ENCODE measurements around the gene GLT8D2. TPM values are rescaled to one million over a fixed set of nuclear protein-coding genes. Genes with fewer than 3 reads are reported as not detected.

GLT8D2 gene
- polyA plus RNA-seq, 3 donors, result not detected

GRCh38 chr12:104058802-104059201, 8.8 kb upstream of the GLT8D2 start:
- no peak overlapping the region for H3K27ac Mint-ChIP-seq
- peaks cover 10% of the 10 kb centered on the region for H3K4me1 Mint-ChIP-seq
- intact Hi-C loops (cut with micrococcal nuclease), result no loop called here
- H3K27me3 Mint-ChIP-seq (ENCODE audit: low read depth in 3 of 3), result peaks cover 11 to 22% (median 17%) of the 10 kb centered on the region in 3 donors
- Histone ChIP-seq H4K20me1 (ENCODE audit: insufficient read depth, low read length) (no peaks in the 10 kb centered on the region), H3K27ac (ENCODE audit: low read depth in 1 of 2, low read length in 2 of 2) (no peak overlapping the region), H2AFZ (ENCODE audit: insufficient read depth, low read depth, low read length, poor library complexity, severe bottlenecking) (no peak overlapping the region), H3K9ac (ENCODE audit: insufficient read depth, low read length, poor library complexity, severe bottlenecking) (no peak overlapping the region), H3K36me3 (replicated peaks in 1 of 2; ENCODE audit: control insufficient read depth in 1 of 2, insufficient read depth in 2 of 2, low read length in 2 of 2) (no peaks in the 10 kb centered on the region), H3K4me2 (replicated peaks; ENCODE audit: extremely low read depth, low read length, poor library complexity, severe bottlenecking) (no peak overlapping the region), H3K79me2 (ENCODE audit: insufficient read depth, low read length) (no peaks in the 10 kb centered on the region), H3K4me3 (replicated peaks in 1 of 3; ENCODE audit: low read depth in 2 of 3, low read length in 3 of 3) (no peak overlapping the region), H3K4me1 (ENCODE audit: control insufficient read depth in 1 of 2, insufficient read depth in 2 of 2, low read length in 2 of 2) (peaks cover 3 to 5% of the 10 kb centered on the region in 2 donors), H3K27me3 (ENCODE audit: control insufficient read depth in 2 of 2, insufficient read depth in 2 of 2, low read length in 2 of 2) (peaks cover 0 to 8% of the 10 kb centered on the region in 2 donors), H3K9me3 (replicated peaks in 1 of 2; ENCODE audit: control insufficient read depth in 1 of 2, insufficient read depth in 1 of 2, low read length in 2 of 2) (no peaks in the 10 kb centered on the region)
- peaks cover 0 to 3% (median 0%) of the 10 kb centered on the region in 7 donors for H3K9me3 Mint-ChIP-seq
- H3K36me3 Mint-ChIP-seq, result no peaks in the 10 kb centered on the region
- WGBS (ENCODE audit: insufficient coverage), result 83% methylated on average over 2 of the region's 4 CpGs
- peak in 1 of 3 donors; percentile 34 for DNase-seq
- TF ChIP-seq CTCF (IDR thresholded peaks at IDR 0.05), result no peak
- no peak overlapping the region for H3K4me3 Mint-ChIP-seq

GRCh38 chr12:104057771-104058197, 7.8 kb upstream of the GLT8D2 start:
- Histone ChIP-seq H3K79me2 (ENCODE audit: insufficient read depth, low read length) (no peaks in the 10 kb centered on the region), H3K4me1 (ENCODE audit: control insufficient read depth in 1 of 2, insufficient read depth in 2 of 2, low read length in 2 of 2) (no peaks in the 10 kb centered on the region), H3K9ac (ENCODE audit: insufficient read depth, low read length, poor library complexity, severe bottlenecking) (no peak overlapping the region), H3K27me3 (ENCODE audit: control insufficient read depth in 2 of 2, insufficient read depth in 2 of 2, low read length in 2 of 2) (peaks cover 2 to 11% of the 10 kb centered on the region in 2 donors), H2AFZ (ENCODE audit: insufficient read depth, low read depth, low read length, poor library complexity, severe bottlenecking) (peak overlapping the region; percentile 4), H3K27ac (ENCODE audit: low read depth in 1 of 2, low read length in 2 of 2) (no peak overlapping the region), H3K4me2 (replicated peaks; ENCODE audit: extremely low read depth, low read length, poor library complexity, severe bottlenecking) (no peak overlapping the region), H3K9me3 (replicated peaks in 1 of 2; ENCODE audit: control insufficient read depth in 1 of 2, insufficient read depth in 1 of 2, low read length in 2 of 2) (no peaks in the 10 kb centered on the region), H3K36me3 (replicated peaks in 1 of 2; ENCODE audit: control insufficient read depth in 1 of 2, insufficient read depth in 2 of 2, low read length in 2 of 2) (no peaks in the 10 kb centered on the region), H4K20me1 (ENCODE audit: insufficient read depth, low read length) (no peaks in the 10 kb centered on the region), H3K4me3 (replicated peaks in 1 of 3; ENCODE audit: low read depth in 2 of 3, low read length in 3 of 3) (no peak overlapping the region)
- DNase-seq, result no peak
- whole genome bisulfite sequencing (ENCODE audit: insufficient coverage), result no CpG with 5 or more reads among the region's 1 CpG
- Mint-ChIP-seq H3K27ac (no peak overlapping the region), H3K4me1 (peaks cover 5% of the 10 kb centered on the region), H3K4me3 (no peak overlapping the region), H3K27me3 (ENCODE audit: low read depth in 3 of 3) (peaks cover 12 to 24% (median 17%) of the 10 kb centered on the region in 3 donors), H3K9me3 (peaks cover 0 to 3% (median 0%) of the 10 kb centered on the region in 7 donors), H3K36me3 (no peaks in the 10 kb centered on the region)
- intact Hi-C loops (cut with micrococcal nuclease), result no loop called here
- peak; percentile 64 for TF ChIP-seq CTCF (IDR thresholded peaks at IDR 0.05)

All from CD14-positive monocyte (primary cell).